HCT116 (cell line): ENCODE results near the gene ARMC12. TPM values are rescaled to one million over a fixed set of nuclear protein-coding genes. Genes with fewer than 3 reads are reported as not detected.

Experiments used
- ATAC-seq: fragments of 200-7000 bp; cut with Tn5 transposase; 2 replicates; pipeline ENCODE4 v1.9.1; 2020; ENCODE audit warnings: mild to moderate bottlenecking, moderate library complexity
- BruUV-seq: library from RNA; stranded (reverse); fragments of 400-500 nt; replicated peaks from 2 replicates; lab custom pipeline; 2021; lab: Mats Ljungman, UMichigan
- CTCF ChIA-PET: fragments of 300-600 bp; sonication (Branson Sonifier 250); formaldehyde crosslinking; loops from one replicate; lab custom pipeline; 2021; ENCODE audit warnings: antibody characterized with exemption; lab: Charles Lee
- POLR2A ChIA-PET: fragments of 300-600, 350-600 bp; sonication (Branson Sonifier 250); formaldehyde crosslinking; loops from one replicate; lab custom pipeline; 2021; ENCODE audit warnings: antibody characterized with exemption; lab: Charles Lee
- RAD21 ChIA-PET, 2 experiments: fragments of 300-600 bp; sonication (Branson Sonifier 250); formaldehyde crosslinking; loops; one replicate each; lab custom pipeline; 2023; ENCODE audit warnings: low total read pairs in 2 of 2; ENCODE audit not compliant: uncharacterized antibody in 2 of 2, unreplicated experiment in 2 of 2, low non-redundant PET in 1 of 2; lab: Charles Lee
- DNase-seq: peaks from one replicate; pipeline ENCODE4 v3.0.0-alpha.2; 2010; ENCODE audit warnings: low read depth, low spot score
- H2AFZ ChIP-seq: fragments of 200-600 bp; shearing (Covaris generic), sonication (generic); 2 replicates; pipeline ENCODE4 v1.6.1; 2017; ENCODE audit warnings: low read depth, mixed run types, mixed read lengths, antibody characterized with exemption, low read length; ENCODE audit not compliant: poor library complexity, severe bottlenecking
- H3K27ac ChIP-seq: 2 replicates; pipeline ENCODE4 v1.5.1; 2012; ENCODE audit warnings: low read depth, low read length
- H3K27me3 ChIP-seq: fragments of 200-600 bp; sonication (generic); 2 replicates; pipeline ENCODE4 v1.6.1; 2016; ENCODE audit warnings: mixed run types, low read length, mixed read lengths; ENCODE audit not compliant: insufficient read depth
- H3K36me3 ChIP-seq, 2 experiments: fragments of 200-500 bp in 1 of 2; fragments of 200-600 bp in 1 of 2; sonication (Bioruptor generic) in 1 of 2; sonication (generic) in 1 of 2; 2 replicates each; pipeline versions ENCODE4 v1.5.1 to v1.6.1; 2014 to 2016; ENCODE audit warnings: low read length in 2 of 2, inconsistent platforms in 1 of 2, mixed read lengths in 1 of 2, mixed run types in 1 of 2; ENCODE audit not compliant: insufficient read depth in 2 of 2, control insufficient read depth in 1 of 2
- H3K4me1 ChIP-seq, 2 experiments: fragments of 200-600 bp in 1 of 2; sonication (generic) in 1 of 2; 2 replicates each; pipeline versions ENCODE4 v1.5.1 to v1.6.1; 2012 to 2017; ENCODE audit warnings: low read length in 2 of 2, inconsistent platforms in 1 of 2, mild to moderate bottlenecking in 1 of 2, mixed read lengths in 1 of 2, mixed run types in 1 of 2, moderate library complexity in 1 of 2; ENCODE audit not compliant: insufficient read depth in 2 of 2, control insufficient read depth in 1 of 2
- H3K4me2 ChIP-seq: fragments of 200-600 bp; sonication (generic); 2 replicates; pipeline ENCODE4 v1.6.1; 2017; ENCODE audit warnings: mixed run types, low read length, mixed read lengths
- H3K4me3 ChIP-seq, 2 experiments: fragments of 200-600 bp in 1 of 2; sonication (generic) in 1 of 2; replicated peaks in 1 of 2; 2 replicates each; pipeline ENCODE4 v1.5.1; 2011 to 2016; ENCODE audit warnings: low read length in 2 of 2, control low read depth in 1 of 2, low read depth in 1 of 2, mild to moderate bottlenecking in 1 of 2, mixed read lengths in 1 of 2, mixed run types in 1 of 2
- H3K79me2 ChIP-seq: fragments of 200-600 bp; sonication (generic); 2 replicates; pipeline ENCODE4 v1.6.1; 2017; ENCODE audit warnings: mild to moderate bottlenecking, mixed run types, low read length, moderate library complexity, mixed read lengths; ENCODE audit not compliant: insufficient read depth
- H3K9ac ChIP-seq: fragments of 200-600 bp; sonication (generic); 2 replicates; pipeline ENCODE4 v1.6.1; 2016; ENCODE audit warnings: low read length, mixed read lengths
- H3K9me2 ChIP-seq: fragments of 200-600 bp; sonication (generic), shearing (Covaris generic); 2 replicates; pipeline ENCODE4 v1.6.1; 2017; ENCODE audit warnings: mixed run types, mild to moderate bottlenecking, moderate library complexity; ENCODE audit not compliant: insufficient read depth
- H3K9me3 ChIP-seq, 2 experiments: fragments of 200-500 bp in 1 of 2; fragments of 200-600 bp in 1 of 2; sonication (Bioruptor generic) in 1 of 2; sonication (generic) in 1 of 2; 2 replicates each; pipeline ENCODE4 v1.6.1; 2014 to 2017; ENCODE audit warnings: low read length in 2 of 2, mixed read lengths in 2 of 2, inconsistent platforms in 1 of 2, low read depth in 1 of 2, mild to moderate bottlenecking in 1 of 2, mixed run types in 1 of 2, moderate library complexity in 1 of 2; ENCODE audit not compliant: control insufficient read depth in 1 of 2, insufficient read depth in 1 of 2
- H4K20me1 ChIP-seq: fragments of 200-600 bp; sonication (generic), shearing (Covaris generic); 2 replicates; pipeline ENCODE4 v1.6.1; 2017; ENCODE audit warnings: mixed run types, mild to moderate bottlenecking, moderate library complexity; ENCODE audit not compliant: insufficient read depth
- ATF3 ChIP-seq: IDR thresholded peaks from 2 replicates; pipeline ENCODE4 v1.6.1; 2012
- CBX3 ChIP-seq: IDR thresholded peaks from 2 replicates; pipeline ENCODE4 v1.6.1; 2012; ENCODE audit warnings: low read depth
- EGR1 ChIP-seq: IDR thresholded peaks from 2 replicates; pipeline ENCODE4 v1.6.1; 2012; ENCODE audit warnings: low read depth
- ELF1 ChIP-seq: IDR thresholded peaks from 2 replicates; pipeline ENCODE4 v1.6.1; 2012; ENCODE audit warnings: low read depth, borderline replicate concordance
- EZH2 ChIP-seq: fragments of 200-600 bp; sonication (generic); IDR thresholded peaks from 2 replicates; pipeline ENCODE4 v1.6.1; 2017; ENCODE audit warnings: antibody characterized with exemption, mixed run types
- POLR2A ChIP-seq: IDR thresholded peaks from 2 replicates; pipeline ENCODE4 v1.7.0; 2011; ENCODE audit warnings: borderline replicate concordance; ENCODE audit not compliant: insufficient read depth, insufficient read length; ENCODE audit errors: extremely low read depth
- POLR2AphosphoS5 ChIP-seq: IDR thresholded peaks from 2 replicates; pipeline ENCODE4 v1.6.1; 2011; ENCODE audit warnings: mild to moderate bottlenecking, low read depth, low read length, moderate library complexity
- RAD21 ChIP-seq: IDR thresholded peaks from 2 replicates; pipeline ENCODE4 v1.6.1; 2012; ENCODE audit warnings: low read depth, mild to moderate bottlenecking
- REST ChIP-seq: IDR thresholded peaks from 2 replicates; pipeline ENCODE4 v1.6.1; 2012; ENCODE audit warnings: low read depth
- SIN3A ChIP-seq: IDR thresholded peaks from 2 replicates; pipeline ENCODE4 v1.6.1; 2012; ENCODE audit warnings: low read depth
- SRF ChIP-seq: IDR thresholded peaks from 2 replicates; pipeline ENCODE4 v1.6.1; 2012; ENCODE audit warnings: low read depth
- TCF7L2 ChIP-seq: IDR thresholded peaks from 2 replicates; pipeline ENCODE4 v1.7.0; 2011; ENCODE audit warnings: borderline replicate concordance, inconsistent platforms; ENCODE audit not compliant: insufficient read depth, insufficient read length; ENCODE audit errors: extremely low read depth
- YY1 ChIP-seq: IDR thresholded peaks from 2 replicates; pipeline ENCODE4 v1.6.1; 2011; ENCODE audit warnings: low read length, low read depth, moderate library complexity, mild to moderate bottlenecking; ENCODE audit not compliant: insufficient replicate concordance; ENCODE audit errors: extremely low read depth
- ZBTB33 ChIP-seq: IDR thresholded peaks from 2 replicates; pipeline ENCODE4 v1.6.1; 2011; ENCODE audit warnings: mild to moderate bottlenecking, low read length, moderate library complexity; ENCODE audit not compliant: insufficient replicate concordance; ENCODE audit errors: extremely low read depth
- ZFX ChIP-seq: fragments of 450-650 bp; IDR thresholded peaks from 2 replicates; pipeline ENCODE4 v1.6.1; 2017
- intact Hi-C: fragments of 100-400 bp; cut with micrococcal nuclease; formaldehyde crosslinking; loops from 2 replicates; pipeline ENCODE4 v1.10.0; 2022
- total RNA-seq: library from RNA; stranded (reverse); gene quantifications from one replicate; pipeline ENCODE4 v1.2.1, GENCODE V29; 2021; ENCODE audit not compliant: unreplicated experiment

Gene ARMC12
- total RNA-seq, 1 experiment from 2014 or later = 0.79 TPM

- Histone ChIP-seq H3K27ac (no peak overlapping the region), H4K20me1 (no peaks in the 10 kb centered on the region), H3K79me2 (no peaks in the 10 kb centered on the region), H3K4me2 (no peak overlapping the region), H3K4me3 (no peak overlapping the region), H3K36me3 (no peaks in the 10 kb centered on the region), H3K9ac (no peak overlapping the region), H2AFZ (no peak overlapping the region), H3K27me3 (0 out of 2 replicates have a peak, but pooled peaks cover 3% of the 10 kb centered on the region), H3K4me1 (no peaks in the 10 kb centered on the region), H3K9me3 (no peaks in the 10 kb centered on the region), H3K9me2 (no peaks in the 10 kb centered on the region)
- no peak for ATAC-seq
- intact Hi-C loops = no loop called here
- TF ChIP-seq TCF7L2 (no peak), SRF (no peak), ATF3 (no peak), POLR2AphosphoS5 (no peak), EGR1 (no peak)
- no peak for DNase-seq
- ChIA-PET CTCF (no interaction called here), POLR2A (interaction anchor here (1.6 kb wide), 1 partner anchor 12 kb away, joined by 3 read pairs; no protein-coding TSS in a partner anchor), RAD21 (no interaction called here)
- no TSS peak for BruUV-seq
These were observed 59.4 kb downstream of the ARMC12 start for GRCh38 chr6:35796236-35796635.

GRCh38 chr6:35797837-35798526 lies 61.1 kb downstream of the ARMC12 start:
- BruUV-seq = no TSS peak
- Histone ChIP-seq H3K4me1 (no peaks in the 10 kb centered on the region), H4K20me1 (no peaks in the 10 kb centered on the region), H2AFZ (no peak overlapping the region), H3K4me2 (no peak overlapping the region), H3K4me3 (no peak overlapping the region), H3K27me3 (0 out of 2 replicates have a peak, but pooled peaks cover 3% of the 10 kb centered on the region), H3K9me3 (no peaks in the 10 kb centered on the region), H3K79me2 (no peaks in the 10 kb centered on the region), H3K27ac (no peak overlapping the region), H3K9me2 (no peaks in the 10 kb centered on the region), H3K36me3 (no peaks in the 10 kb centered on the region), H3K9ac (no peak overlapping the region)
- ChIA-PET POLR2A (interaction anchor here (1.6 kb wide), 1 partner anchor 10 kb away, joined by 3 read pairs; no protein-coding TSS in a partner anchor), CTCF (no interaction called here), RAD21 (no interaction called here)
- DNase-seq (no peak), ATAC-seq (no peak)
- intact Hi-C loops = no loop called here
- TF ChIP-seq YY1 (no peak), REST (no peak), RAD21 (no peak), ZFX (no peak), EGR1 (no peak), ELF1 (no peak), POLR2A (no peak), EZH2 (no peak), SIN3A (no peak), ZBTB33 (no peak), CBX3 (no peak)
